Left ventricle myocardium inferior (tissue), 1 donor: ENCODE measurements around the gene DNM3. TPM values are rescaled to one million over a fixed set of nuclear protein-coding genes. Genes with fewer than 3 reads are reported as not detected.
"Not testable (repeated sequence)": the region's sequence is repeated elsewhere in the genome, so short reads cannot be mapped to it uniquely, and the experiment has no call there.

Experiments
- DNase-seq: peaks from one replicate; pipeline ENCODE4 v3.0.0-alpha.2; 2020
- H3K27ac ChIP-seq: fragments of 200-600 bp; replicated peaks from 2 replicates; pipeline ENCODE4 v1.8.0; 2021
- H3K27me3 ChIP-seq: fragments of 200-600 bp; 2 replicates; pipeline ENCODE4 v1.8.0; 2021; ENCODE audit warnings: low read depth
- H3K36me3 ChIP-seq: fragments of 200-600 bp; 2 replicates; pipeline ENCODE4 v1.8.0; 2021
- H3K4me1 ChIP-seq: fragments of 200-600 bp; 2 replicates; pipeline ENCODE4 v1.8.0; 2021
- H3K4me3 ChIP-seq: fragments of 200-600 bp; 2 replicates; pipeline ENCODE4 v1.8.0; 2021; ENCODE audit warnings: mild to moderate bottlenecking, moderate library complexity
- H3K9me3 ChIP-seq: fragments of 200-600 bp; replicated peaks from 2 replicates; pipeline ENCODE4 v1.8.0; 2021
- CTCF ChIP-seq: fragments of 200-600 bp; IDR thresholded peaks from 2 replicates; pipeline ENCODE4 v1.8.0; 2021; ENCODE audit warnings: antibody characterized with exemption, mild to moderate bottlenecking, borderline replicate concordance
- intact Hi-C: fragments of 100-400 bp; cut with micrococcal nuclease; formaldehyde crosslinking; loops from one replicate; pipeline ENCODE4 v1.11.0; 2022
- total RNA-seq: library from RNA; stranded (reverse); fragmentation: NEBNext Ultra II Directional; extraction: Animal tissue kit (Norgen Biotek cat#: 25700); gene quantifications from one replicate; pipeline ENCODE4 v1.2.1, GENCODE V29; 2021
- donor health status: DM: no; HTN: yes; CAD: no; lungs with severe emphysema.

The DNM3 gene
- total RNA-seq, 1 donor from 2014 or later: 1.2 TPM

DNA sequence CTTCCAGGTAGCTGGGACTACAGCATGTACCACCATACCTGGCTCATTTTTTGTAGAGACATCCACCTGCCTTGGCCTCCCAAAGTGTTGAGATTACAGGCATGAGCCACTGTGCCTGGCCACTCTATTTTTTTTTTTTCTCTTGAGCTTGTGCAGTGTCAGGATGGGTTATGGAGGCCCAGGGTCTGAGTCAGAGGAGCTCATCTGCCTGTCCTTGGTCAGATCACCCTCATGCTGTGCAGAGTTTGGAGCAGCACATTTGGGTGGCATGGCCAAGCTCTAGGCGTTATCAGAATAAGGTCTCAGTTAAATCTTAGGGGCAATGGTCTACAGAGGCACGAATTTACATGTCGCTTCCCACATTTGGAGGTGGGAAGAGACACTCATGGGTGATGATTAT lies 43.0 kb upstream of the DNM3 start:
- TF ChIP-seq CTCF: no peak
- peaks cover 16% of the 10 kb centered on the region for H3K4me1 ChIP-seq
- intact Hi-C loops: no loop called here
- H3K9me3 ChIP-seq: no peaks in the 10 kb centered on the region
- H3K27me3 ChIP-seq: no peaks in the 10 kb centered on the region
- H3K4me3 ChIP-seq: no peak overlapping the region
- peaks cover 51% of the 10 kb centered on the region for H3K36me3 ChIP-seq
- no peak for DNase-seq
- no peak overlapping the region for H3K27ac ChIP-seq

DNA sequence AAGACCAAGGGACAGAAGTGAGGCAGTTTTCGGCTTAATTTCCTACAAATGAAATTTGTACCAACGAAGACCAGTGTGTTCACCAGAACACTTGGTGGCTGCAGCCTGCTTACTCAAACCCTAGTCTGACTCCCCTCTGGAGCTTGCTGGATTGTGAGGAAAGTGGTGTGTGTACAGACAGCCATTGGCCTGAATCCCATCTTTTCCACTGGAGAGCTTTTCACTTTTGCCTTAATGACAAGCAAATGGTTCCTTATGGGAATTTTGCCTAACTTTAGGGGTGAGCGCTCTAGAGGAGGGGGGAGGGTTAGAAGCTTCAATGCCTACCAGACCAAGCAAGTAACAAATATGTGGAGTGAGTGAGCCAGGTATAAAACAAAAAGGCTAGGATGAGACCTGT lies 42.5 kb upstream of the DNM3 start:
- Histone ChIP-seq H3K27me3 (no peaks in the 10 kb centered on the region), H3K27ac (no peak overlapping the region), H3K36me3 (peaks cover 46% of the 10 kb centered on the region), H3K4me3 (no peak overlapping the region), H3K9me3 (no peaks in the 10 kb centered on the region), H3K4me1 (peaks cover 21% of the 10 kb centered on the region)
- no peak for DNase-seq
- intact Hi-C loops: no loop called here
- no peak for TF ChIP-seq CTCF

DNA sequence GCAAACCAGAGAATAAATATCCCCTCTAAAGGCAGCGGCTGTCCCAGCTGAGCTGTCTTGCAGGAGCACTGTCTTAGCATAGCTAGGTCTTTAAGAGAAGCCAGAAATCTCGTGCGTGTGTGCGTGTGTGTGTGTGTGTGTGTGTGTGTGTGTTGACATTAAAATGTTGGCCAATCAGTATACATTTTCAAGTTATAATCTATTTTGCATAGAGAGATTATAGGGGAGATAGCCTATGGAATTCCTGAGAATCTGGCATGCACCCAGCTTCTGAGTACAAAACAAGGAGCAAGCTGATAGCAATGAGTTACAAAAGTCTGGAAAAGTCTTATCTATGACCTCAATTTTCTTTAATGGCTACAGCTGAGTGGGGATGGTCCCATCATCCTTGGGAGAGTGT lies 42.1 kb upstream of the DNM3 start:
- Histone ChIP-seq H3K4me1 (peaks cover 25% of the 10 kb centered on the region), H3K27ac (no peak overlapping the region), H3K9me3 (no peaks in the 10 kb centered on the region), H3K4me3 (no peak overlapping the region), H3K27me3 (no peaks in the 10 kb centered on the region), H3K36me3 (peaks cover 42% of the 10 kb centered on the region)
- no peak for TF ChIP-seq CTCF
- intact Hi-C loops: no loop called here
- DNase-seq: no peak

DNA sequence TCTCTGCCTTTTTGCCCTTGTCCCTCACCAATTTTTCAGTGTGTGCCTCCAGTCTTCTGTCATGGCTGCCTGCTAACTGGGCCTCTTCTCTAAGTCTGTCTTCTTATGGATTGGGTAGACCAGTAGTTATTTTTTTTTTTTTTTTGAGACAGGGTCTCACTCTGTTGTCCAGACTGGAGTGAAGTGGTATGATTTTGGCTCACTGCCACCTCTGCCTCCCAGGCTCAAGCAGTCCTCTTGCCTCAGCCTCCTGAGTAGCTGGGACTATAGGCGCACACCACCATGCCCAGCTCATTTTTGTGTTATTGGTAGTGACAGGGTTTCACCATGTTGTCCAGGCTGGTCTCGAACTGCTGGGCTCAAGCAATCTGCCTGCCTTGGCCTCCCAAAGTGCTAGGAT lies 41.6 kb upstream of the DNM3 start:
- H3K9me3 ChIP-seq, H3K27ac ChIP-seq, H3K4me3 ChIP-seq, H3K27me3 ChIP-seq, DNase-seq: not testable (repeated sequence)
- peaks cover 37% of the 10 kb centered on the region for H3K36me3 ChIP-seq
- intact Hi-C loops: loop anchor here (5.0 kb wide), 1 partner anchor 183 kb away; no protein-coding TSS in a partner anchor
- H3K4me1 ChIP-seq: peaks cover 27% of the 10 kb centered on the region

GRCh38 chr1:171800342-171800741 lies 41.0 kb upstream of the DNM3 start:
- Histone ChIP-seq H3K4me3 (no peak overlapping the region), H3K27me3 (no peaks in the 10 kb centered on the region), H3K4me1 (peaks cover 34% of the 10 kb centered on the region), H3K9me3 (no peaks in the 10 kb centered on the region), H3K36me3 (peaks cover 31% of the 10 kb centered on the region), H3K27ac (no peak overlapping the region)
- intact Hi-C loops: loop anchor here (5.0 kb wide), 1 partner anchor 182 kb away; no protein-coding TSS in a partner anchor
- TF ChIP-seq CTCF: no peak
- DNase-seq: no peak

DNA sequence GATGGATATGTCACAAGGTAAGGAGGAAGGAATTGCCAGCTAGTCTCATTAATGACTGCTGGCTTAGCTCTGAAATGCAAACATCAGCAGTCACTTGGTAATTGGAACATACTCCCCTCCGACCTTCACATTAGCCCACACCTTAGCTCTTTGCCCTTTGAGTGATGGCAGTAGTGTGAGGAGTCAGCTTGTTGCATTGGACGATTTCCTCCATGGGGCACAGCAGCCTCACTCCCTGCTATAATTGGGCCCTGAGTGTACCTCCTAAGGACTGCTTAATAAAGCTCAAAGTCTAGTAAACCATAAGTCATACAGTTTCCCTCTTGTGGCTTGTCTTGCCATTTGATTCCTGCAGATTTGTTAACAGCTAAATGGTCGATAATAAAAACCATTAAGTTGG lies 40.4 kb upstream of the DNM3 start:
- intact Hi-C loops: loop anchor here (5.0 kb wide), 1 partner anchor 181 kb away; no protein-coding TSS in a partner anchor
- H3K27me3 ChIP-seq: no peaks in the 10 kb centered on the region
- peaks cover 26% of the 10 kb centered on the region for H3K36me3 ChIP-seq
- H3K4me1 ChIP-seq: peaks cover 37% of the 10 kb centered on the region
- DNase-seq: no peak
- no peaks in the 10 kb centered on the region for H3K9me3 ChIP-seq
- no peak overlapping the region for H3K4me3 ChIP-seq
- no peak for TF ChIP-seq CTCF
- H3K27ac ChIP-seq: no peak overlapping the region
